ENCODE results near the gene HSPB1.

The HSPB1 gene

GRCh38 chr7:76261931-76262330 is 40.5 kb upstream of the HSPB1 start:
- Histone ChIP-seq H3K4me2 (ENCODE audit: insufficient read depth, low read length) (no peak overlapping the region), H3K9ac (ENCODE audit: low read depth, low read length) (no peak overlapping the region), H3K79me2 (ENCODE audit: insufficient read depth, low read length) (no peaks in the 10 kb centered on the region), H4K20me1 (ENCODE audit: insufficient read depth, low read length) (no peaks in the 10 kb centered on the region), H2AFZ (ENCODE audit: low read depth, low read length) (no peak overlapping the region), H3K36me3 (ENCODE audit: insufficient read depth, low read length) (no peaks in the 10 kb centered on the region), H3K27me3 (ENCODE audit: insufficient read depth, low read length, poor library complexity) (no peaks in the 10 kb centered on the region), H3K4me1 (ENCODE audit: insufficient read depth, low read length) (no peaks in the 10 kb centered on the region), H3K27ac (ENCODE audit: low read length) (no peak overlapping the region), H3K4me3 (ENCODE audit: low read depth in 1 of 2, low read length in 2 of 2) (no peak overlapping the region), H3K9me3 (ENCODE audit: insufficient read depth, low read length, severe bottlenecking) (no peaks in the 10 kb centered on the region)
- ATAC-seq (ENCODE audit: insufficient read depth, low read depth) (no peak), DNase-seq (no peak)
- no peak for TF ChIP-seq EZH2 (IDR thresholded peaks at IDR 0.05; ENCODE audit: borderline replicate concordance, low read depth, low read length, severe bottlenecking)
- TF ChIP-seq CTCF (IDR thresholded peaks at IDR 0.05; ENCODE audit: borderline replicate concordance, extremely low read depth, low read length, poor library complexity, severe bottlenecking), result no peak

- Histone ChIP-seq H3K9me3 (ENCODE audit: insufficient read depth, low read length, severe bottlenecking) (no peaks in the 10 kb centered on the region), H3K4me3 (ENCODE audit: low read depth in 1 of 2, low read length in 2 of 2) (no peak overlapping the region), H3K27me3 (ENCODE audit: insufficient read depth, low read length, poor library complexity) (no peaks in the 10 kb centered on the region), H4K20me1 (ENCODE audit: insufficient read depth, low read length) (no peaks in the 10 kb centered on the region), H3K9ac (ENCODE audit: low read depth, low read length) (no peak overlapping the region), H3K79me2 (ENCODE audit: insufficient read depth, low read length) (no peaks in the 10 kb centered on the region), H3K4me2 (ENCODE audit: insufficient read depth, low read length) (no peak overlapping the region), H2AFZ (ENCODE audit: low read depth, low read length) (no peak overlapping the region), H3K27ac (ENCODE audit: low read length) (no peak overlapping the region), H3K36me3 (ENCODE audit: insufficient read depth, low read length) (no peaks in the 10 kb centered on the region), H3K4me1 (ENCODE audit: insufficient read depth, low read length) (no peaks in the 10 kb centered on the region)
- ATAC-seq (ENCODE audit: insufficient read depth, low read depth) (peak; percentile 77), DNase-seq (peak; percentile 48)
- TF ChIP-seq CTCF (IDR thresholded peaks at IDR 0.05; ENCODE audit: borderline replicate concordance, extremely low read depth, low read length, poor library complexity, severe bottlenecking), result peak; percentile 78
- no peak for TF ChIP-seq EZH2 (IDR thresholded peaks at IDR 0.05; ENCODE audit: borderline replicate concordance, low read depth, low read length, severe bottlenecking)
Measured at GRCh38 chr7:76262683-76263402, 39.6 kb upstream of the HSPB1 start.

GRCh38 chr7:76265299-76265698 is 37.2 kb upstream of the HSPB1 start:
- H4K20me1 ChIP-seq (ENCODE audit: insufficient read depth, low read length), result no peaks in the 10 kb centered on the region
- H3K9me3 ChIP-seq (ENCODE audit: insufficient read depth, low read length, severe bottlenecking), result no peaks in the 10 kb centered on the region
- H3K9ac ChIP-seq (ENCODE audit: low read depth, low read length), result no peak overlapping the region
- H3K4me2 ChIP-seq (ENCODE audit: insufficient read depth, low read length), result no peak overlapping the region
- H3K4me1 ChIP-seq (ENCODE audit: insufficient read depth, low read length), result no peaks in the 10 kb centered on the region
- no peaks in the 10 kb centered on the region for H3K27me3 ChIP-seq (ENCODE audit: insufficient read depth, low read length, poor library complexity)
- TF ChIP-seq CTCF (IDR thresholded peaks at IDR 0.05; ENCODE audit: borderline replicate concordance, extremely low read depth, low read length, poor library complexity, severe bottlenecking) (no peak), EZH2 (IDR thresholded peaks at IDR 0.05; ENCODE audit: borderline replicate concordance, low read depth, low read length, severe bottlenecking) (no peak)
- H3K36me3 ChIP-seq (ENCODE audit: insufficient read depth, low read length), result no peaks in the 10 kb centered on the region
- ATAC-seq (ENCODE audit: insufficient read depth, low read depth) (no peak), DNase-seq (no peak)
- H3K27ac ChIP-seq (ENCODE audit: low read length), result no peak overlapping the region
- no peak overlapping the region for H2AFZ ChIP-seq (ENCODE audit: low read depth, low read length)
- H3K4me3 ChIP-seq (ENCODE audit: low read depth in 1 of 2, low read length in 2 of 2), result no peak overlapping the region
- H3K79me2 ChIP-seq (ENCODE audit: insufficient read depth, low read length), result no peaks in the 10 kb centered on the region

Data from DND-41 (cell line).